ENCODE results near the gene SKAP1. TPM values are rescaled to one million over a fixed set of nuclear protein-coding genes. Genes with fewer than 3 reads are reported as not detected.

Gene SKAP1
- total and polyA plus RNA-seq, 2 donors (not counting 1 experiment from before 2014, with no cell fraction given) = not detected

- Histone ChIP-seq H3K36me3 (ENCODE audit: control insufficient read depth, insufficient read depth, low read length) (no peaks in the 10 kb centered on the region), H4K20me1 (ENCODE audit: control insufficient read depth, extremely low read depth, insufficient read depth, low read length) (no peaks in the 10 kb centered on the region), H3K9ac (ENCODE audit: insufficient read depth, low read length) (no peak overlapping the region), H3K9me3 (ENCODE audit: control insufficient read depth, insufficient read depth, low read depth, low read length) (no peaks in the 10 kb centered on the region), H3K79me2 (ENCODE audit: control insufficient read depth, insufficient read depth, low read length) (no peaks in the 10 kb centered on the region), H3K27ac (ENCODE audit: insufficient read depth, low read length) (no peak overlapping the region), H3K4me2 (ENCODE audit: extremely low read depth, insufficient read depth, low read length) (no peak overlapping the region), H3K4me3 (replicated peaks in 1 of 4; ENCODE audit: control extremely low read depth in 1 of 4, insufficient read depth in 1 of 4, low read depth in 3 of 4, low read length in 4 of 4) (no peak overlapping the region), H3K27me3 (ENCODE audit: control insufficient read depth, insufficient read depth, low read length) (no peaks in the 10 kb centered on the region), H3K4me1 (ENCODE audit: control insufficient read depth, extremely low read depth, insufficient read depth, low read length) (no peaks in the 10 kb centered on the region), H2AFZ (ENCODE audit: low read length) (no peak overlapping the region)
- TF ChIP-seq EZH2 (IDR thresholded peaks at IDR 0.05; ENCODE audit: low read length, missing control alignments) = no peak
- no peak for TF ChIP-seq CTCF (conservative IDR thresholded peaks at IDR 0.05 in 1 of 2, IDR thresholded peaks at IDR 0.05 in 1 of 2; ENCODE audit: low read depth in 1 of 2, low read length in 2 of 2)
- DNase-seq (ENCODE audit: low read depth in 2 of 2) = no peak
Measured at GRCh38 chr17:48465884-48466283, 35.9 kb upstream of the SKAP1 start.

GRCh38 chr17:48463526-48463925 is 33.5 kb upstream of the SKAP1 start:
- H2AFZ ChIP-seq (ENCODE audit: low read length) = no peak overlapping the region
- no peak overlapping the region for H3K27ac ChIP-seq (ENCODE audit: insufficient read depth, low read length)
- H3K9me3 ChIP-seq (ENCODE audit: control insufficient read depth, insufficient read depth, low read depth, low read length) = no peaks in the 10 kb centered on the region
- H3K27me3 ChIP-seq (ENCODE audit: control insufficient read depth, insufficient read depth, low read length) = no peaks in the 10 kb centered on the region
- no peaks in the 10 kb centered on the region for H3K36me3 ChIP-seq (ENCODE audit: control insufficient read depth, insufficient read depth, low read length)
- no peaks in the 10 kb centered on the region for H3K4me1 ChIP-seq (ENCODE audit: control insufficient read depth, extremely low read depth, insufficient read depth, low read length)
- no peaks in the 10 kb centered on the region for H3K79me2 ChIP-seq (ENCODE audit: control insufficient read depth, insufficient read depth, low read length)
- peak in 1 of 2 donors; percentile 56 for DNase-seq (ENCODE audit: low read depth in 2 of 2)
- H3K4me2 ChIP-seq (ENCODE audit: extremely low read depth, insufficient read depth, low read length) = no peak overlapping the region
- H3K4me3 ChIP-seq (replicated peaks in 1 of 4; ENCODE audit: control extremely low read depth in 1 of 4, insufficient read depth in 1 of 4, low read depth in 3 of 4, low read length in 4 of 4) = no peak overlapping the region
- no peak overlapping the region for H3K9ac ChIP-seq (ENCODE audit: insufficient read depth, low read length)
- no peaks in the 10 kb centered on the region for H4K20me1 ChIP-seq (ENCODE audit: control insufficient read depth, extremely low read depth, insufficient read depth, low read length)
- TF ChIP-seq CTCF (conservative IDR thresholded peaks at IDR 0.05 in 1 of 2, IDR thresholded peaks at IDR 0.05 in 1 of 2; ENCODE audit: low read depth in 1 of 2, low read length in 2 of 2) (no peak), EZH2 (IDR thresholded peaks at IDR 0.05; ENCODE audit: low read length, missing control alignments) (no peak)

- H3K4me3 ChIP-seq (replicated peaks in 1 of 4; ENCODE audit: control extremely low read depth in 1 of 4, insufficient read depth in 1 of 4, low read depth in 3 of 4, low read length in 4 of 4) = no peak overlapping the region
- H3K27me3 ChIP-seq (ENCODE audit: control insufficient read depth, insufficient read depth, low read length) = no peaks in the 10 kb centered on the region
- no peaks in the 10 kb centered on the region for H3K9me3 ChIP-seq (ENCODE audit: control insufficient read depth, insufficient read depth, low read depth, low read length)
- no peak overlapping the region for H3K4me2 ChIP-seq (ENCODE audit: extremely low read depth, insufficient read depth, low read length)
- H3K27ac ChIP-seq (ENCODE audit: insufficient read depth, low read length) = no peak overlapping the region
- H3K4me1 ChIP-seq (ENCODE audit: control insufficient read depth, extremely low read depth, insufficient read depth, low read length) = no peaks in the 10 kb centered on the region
- H4K20me1 ChIP-seq (ENCODE audit: control insufficient read depth, extremely low read depth, insufficient read depth, low read length) = no peaks in the 10 kb centered on the region
- no peaks in the 10 kb centered on the region for H3K36me3 ChIP-seq (ENCODE audit: control insufficient read depth, insufficient read depth, low read length)
- H2AFZ ChIP-seq (ENCODE audit: low read length) = no peak overlapping the region
- H3K79me2 ChIP-seq (ENCODE audit: control insufficient read depth, insufficient read depth, low read length) = no peaks in the 10 kb centered on the region
- no peak overlapping the region for H3K9ac ChIP-seq (ENCODE audit: insufficient read depth, low read length)
- TF ChIP-seq CTCF (conservative IDR thresholded peaks at IDR 0.05 in 1 of 2, IDR thresholded peaks at IDR 0.05 in 1 of 2; ENCODE audit: low read depth in 1 of 2, low read length in 2 of 2) = no peak
- no peak for TF ChIP-seq EZH2 (IDR thresholded peaks at IDR 0.05; ENCODE audit: low read length, missing control alignments)
- no peak for DNase-seq (ENCODE audit: low read depth in 2 of 2)
Measured at GRCh38 chr17:48462946-48463345, 32.9 kb upstream of the SKAP1 start.
